Activated CD4-positive, CD25-positive, alpha-beta regulatory T cell treated with anti-CD3 and anti-CD28 coated beads, Interleukin-2, amount 50 U/mL, for 24 hours (primary cell): ENCODE measurements around the gene ERV3-1.
"Not testable (repeated sequence)": the region's sequence is repeated elsewhere in the genome, so short reads cannot be mapped to it uniquely, and the experiment has no call there.

Experiments
- ATAC-seq, 2 donors: fragments of 150-1000 bp; cut with Tn5 transposase; one replicate each; pipeline ENCODE4 v1.10.0; 2021; ENCODE audit warnings: mild to moderate bottlenecking in 1 of 2, moderate library complexity in 1 of 2

Gene ERV3-1, protein sequence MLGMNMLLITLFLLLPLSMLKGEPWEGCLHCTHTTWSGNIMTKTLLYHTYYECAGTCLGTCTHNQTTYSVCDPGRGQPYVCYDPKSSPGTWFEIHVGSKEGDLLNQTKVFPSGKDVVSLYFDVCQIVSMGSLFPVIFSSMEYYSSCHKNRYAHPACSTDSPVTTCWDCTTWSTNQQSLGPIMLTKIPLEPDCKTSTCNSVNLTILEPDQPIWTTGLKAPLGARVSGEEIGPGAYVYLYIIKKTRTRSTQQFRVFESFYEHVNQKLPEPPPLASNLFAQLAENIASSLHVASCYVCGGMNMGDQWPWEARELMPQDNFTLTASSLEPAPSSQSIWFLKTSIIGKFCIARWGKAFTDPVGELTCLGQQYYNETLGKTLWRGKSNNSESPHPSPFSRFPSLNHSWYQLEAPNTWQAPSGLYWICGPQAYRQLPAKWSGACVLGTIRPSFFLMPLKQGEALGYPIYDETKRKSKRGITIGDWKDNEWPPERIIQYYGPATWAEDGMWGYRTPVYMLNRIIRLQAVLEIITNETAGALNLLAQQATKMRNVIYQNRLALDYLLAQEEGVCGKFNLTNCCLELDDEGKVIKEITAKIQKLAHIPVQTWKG

DNA sequence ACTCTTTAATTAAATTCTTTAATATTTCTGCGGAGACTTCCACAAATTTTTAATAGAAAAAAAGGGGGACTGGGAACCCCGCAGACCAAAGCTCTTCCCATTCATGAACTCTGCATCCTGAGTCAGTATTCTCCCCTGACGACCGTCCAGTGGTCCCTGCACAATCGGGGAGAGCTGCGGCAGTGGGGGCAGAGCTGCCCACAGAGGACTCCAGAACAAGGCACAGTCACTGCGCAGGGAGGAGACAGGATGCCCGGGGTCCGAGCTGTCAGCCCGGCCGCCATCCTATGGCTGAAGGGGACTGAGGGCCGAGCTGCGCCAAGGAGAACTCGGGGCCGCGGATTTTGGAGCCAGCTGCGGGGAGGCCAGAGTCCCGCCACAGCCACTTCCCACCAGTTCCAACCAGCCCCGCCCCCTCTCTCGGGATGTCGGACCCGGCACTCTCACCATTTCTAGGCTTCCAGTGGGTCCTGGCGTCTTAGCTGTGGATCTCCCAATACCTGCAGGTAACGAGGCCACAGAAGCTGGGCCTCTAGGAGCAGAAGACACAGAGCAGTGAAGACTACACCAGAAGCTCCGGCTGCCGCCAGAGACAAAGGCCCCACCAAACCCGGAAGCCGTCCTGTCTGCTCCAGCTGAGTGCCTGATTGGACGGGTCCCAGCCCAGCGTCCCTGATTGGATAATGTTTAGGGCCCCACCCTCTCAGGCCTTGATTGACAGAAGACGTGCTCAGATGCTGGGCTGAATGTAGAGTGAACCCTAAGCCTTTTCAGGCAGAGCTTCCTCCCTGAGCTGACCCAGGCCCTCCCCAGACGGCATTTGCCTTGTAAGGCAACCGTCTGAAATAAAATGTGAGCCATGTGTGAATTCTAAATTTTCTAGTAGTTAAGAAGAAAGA lies at the start of gene ERV3-1:
Gene ERV3-1, minus strand, starts transcription at position 594 of the 899 bp plus-strand sequence. CDS start 13,661 bp downstream, outside the sequence.
- ATAC-seq, result peak; percentile 100

DNA sequence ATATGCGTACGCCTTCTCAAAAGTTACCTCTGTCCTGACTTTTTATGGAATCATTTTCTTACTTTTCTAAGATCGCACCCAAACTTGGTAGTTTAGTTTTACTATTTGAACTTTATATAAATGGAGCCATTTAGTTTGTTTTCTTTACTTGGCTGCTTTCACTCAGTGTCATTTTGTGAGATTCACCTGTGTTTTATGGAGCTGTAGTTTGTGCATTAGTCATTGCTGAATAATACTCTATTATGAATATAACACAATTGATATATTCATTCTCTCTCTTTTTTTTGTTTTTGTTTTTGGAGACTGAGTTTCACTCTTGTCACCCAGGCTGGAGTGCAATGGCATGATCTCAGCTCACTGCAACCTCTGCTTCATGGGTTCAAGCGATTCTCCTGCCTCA lies 49.3 kb upstream of the ERV3-1 start:
- ATAC-seq, result not testable (repeated sequence)

- ATAC-seq, result not testable (repeated sequence)
Observed at GRCh38 chr7:65054466-65054994, 48.0 kb upstream of the ERV3-1 start.

DNA sequence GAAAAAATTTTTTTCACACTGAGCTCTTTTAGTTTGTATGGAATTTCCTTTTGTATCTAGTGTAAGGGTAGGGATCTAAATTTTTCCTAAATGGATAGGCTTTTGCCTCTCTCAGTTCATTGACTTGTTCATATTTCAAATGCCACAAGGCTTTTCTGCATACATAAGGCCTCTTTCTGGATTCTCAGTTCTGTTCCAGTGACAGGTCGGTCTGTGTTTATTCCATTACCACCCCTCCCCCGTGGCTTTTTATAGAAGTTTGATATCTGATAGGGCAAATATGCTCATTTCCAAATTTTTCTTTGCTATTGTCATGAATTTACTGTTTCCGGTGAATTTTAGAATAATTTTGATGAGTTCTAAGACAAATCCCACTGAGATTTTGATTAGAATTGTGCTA lies 45.2 kb upstream of the ERV3-1 start:
- not testable (repeated sequence) for ATAC-seq

DNA sequence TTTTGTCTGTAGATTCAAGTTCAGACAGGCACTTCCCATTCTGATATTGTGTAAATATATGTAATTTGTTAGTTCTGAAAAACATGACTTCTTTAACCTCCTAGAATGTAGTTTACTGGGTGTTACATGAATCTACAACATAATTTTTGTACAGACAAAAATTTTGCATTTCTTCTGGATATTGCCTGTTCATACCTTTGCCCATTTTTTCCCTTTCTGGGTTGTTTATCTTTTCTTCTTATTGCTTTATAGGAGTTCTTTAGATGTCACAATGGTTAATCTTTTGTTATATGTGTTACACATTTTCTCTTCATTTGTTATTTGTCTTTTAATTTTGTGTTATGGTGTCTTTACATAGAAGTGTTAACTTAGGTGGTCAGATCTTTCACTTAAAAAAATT lies 44.7 kb upstream of the ERV3-1 start:
- not testable (repeated sequence) for ATAC-seq

DNA sequence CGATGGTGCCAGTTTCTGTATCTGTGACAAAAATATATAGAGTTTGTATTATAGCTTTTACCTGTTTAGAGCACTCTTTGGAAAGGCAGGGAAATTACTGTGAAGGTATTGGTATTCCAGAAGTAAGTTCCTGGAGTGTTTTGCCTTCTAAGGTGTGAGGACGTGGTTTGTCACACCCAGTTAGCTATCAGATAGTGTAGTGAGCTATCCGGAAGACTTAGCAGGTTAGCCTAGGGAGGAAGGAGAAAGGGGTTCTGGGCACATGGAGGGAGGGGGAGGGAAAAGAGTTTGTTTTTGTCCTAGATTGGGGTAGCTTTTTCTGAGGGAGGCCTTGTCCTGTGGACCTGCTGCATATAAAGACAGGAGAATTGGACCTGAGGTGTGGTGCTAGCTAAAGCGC lies 39.8 kb upstream of the ERV3-1 start:
- not testable (repeated sequence) for ATAC-seq

DNA sequence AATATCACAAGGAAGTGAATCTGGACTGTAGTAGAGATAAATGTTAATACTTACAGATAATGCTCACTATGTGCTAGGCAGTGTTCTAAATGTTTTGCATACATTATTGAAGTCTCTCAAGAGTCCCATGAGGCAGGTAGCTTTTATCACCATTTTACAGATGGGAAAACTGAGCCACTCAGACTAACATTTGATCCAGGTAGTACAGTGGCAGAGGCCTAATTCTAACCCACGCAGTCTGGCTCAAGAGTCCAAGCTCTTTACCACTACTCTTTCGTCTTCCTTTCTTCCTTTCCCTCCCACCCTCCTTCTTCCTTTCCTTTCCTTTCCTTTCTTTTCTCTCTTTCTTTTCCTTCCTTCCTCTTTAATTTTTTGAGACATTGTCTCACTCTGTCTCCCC lies 39.1 kb upstream of the ERV3-1 start:
- not testable (repeated sequence) for ATAC-seq

DNA sequence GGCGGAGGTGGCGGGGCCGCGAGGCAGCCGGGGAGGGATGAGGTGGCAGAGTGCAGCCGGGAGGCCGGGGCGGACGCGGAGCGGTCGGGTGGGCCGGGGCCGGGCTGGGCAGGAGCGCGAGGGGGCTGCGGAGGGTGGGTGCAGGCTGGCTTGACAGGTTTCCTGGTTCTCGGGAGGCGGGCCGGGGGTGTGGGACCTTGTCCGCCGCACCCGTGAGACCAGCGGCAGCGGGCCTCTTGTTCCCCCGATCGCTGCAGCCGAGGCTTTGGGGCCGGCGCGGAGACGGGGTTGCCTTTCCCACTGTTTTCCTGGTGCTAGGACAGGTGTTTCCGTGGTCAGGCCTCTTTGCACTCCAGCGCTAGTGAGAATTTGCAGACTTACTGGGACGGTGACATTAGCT lies 32.3 kb upstream of the ERV3-1 start:
- ATAC-seq, result peak in 1 of 2 donors; percentile 4

GRCh38 chr7:65037740-65038688 lies 31.5 kb upstream of the ERV3-1 start:
- ATAC-seq, result peak; percentile 90 to 93

- ATAC-seq, result not testable (repeated sequence)
Observed at GRCh38 chr7:65036526-65036925, 30.0 kb upstream of the ERV3-1 start.

- not testable (repeated sequence) for ATAC-seq
Observed at GRCh38 chr7:65035469-65035868, 29.0 kb upstream of the ERV3-1 start.

DNA sequence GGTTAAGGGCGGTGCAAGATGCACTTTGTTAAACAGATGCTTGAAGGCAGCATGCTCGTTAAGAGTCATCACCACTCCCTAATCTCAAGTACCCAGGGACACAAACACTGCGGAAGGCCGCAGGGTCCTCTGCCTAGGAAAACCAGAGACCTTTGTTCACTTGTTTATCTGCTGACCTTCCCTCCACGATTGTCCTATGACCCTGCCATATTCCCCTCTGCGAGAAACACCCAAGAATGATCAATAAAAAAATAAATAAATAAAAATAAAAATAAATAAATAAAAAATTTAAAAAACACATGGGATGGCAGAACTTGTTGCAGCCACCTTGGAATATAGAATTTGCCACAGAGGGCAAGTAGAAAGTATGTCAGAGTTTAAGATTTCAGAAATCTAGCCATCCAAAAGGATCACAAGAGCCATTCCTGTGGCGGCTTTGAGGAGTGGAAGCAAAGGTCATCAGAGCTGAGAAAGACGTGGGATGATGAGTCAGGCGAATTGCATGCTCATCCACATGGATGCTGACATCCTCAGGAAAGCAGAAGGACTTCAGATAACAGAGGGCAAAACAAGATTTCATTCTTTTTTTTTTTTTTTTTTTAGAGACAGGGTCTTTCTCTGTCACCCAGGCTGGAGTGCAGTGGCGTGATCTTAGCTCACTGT lies 27.8 kb upstream of the ERV3-1 start:
- ATAC-seq, result not testable (repeated sequence)

- ATAC-seq, result not testable (repeated sequence)
Observed at GRCh38 chr7:65033391-65033790, 26.9 kb upstream of the ERV3-1 start.

DNA sequence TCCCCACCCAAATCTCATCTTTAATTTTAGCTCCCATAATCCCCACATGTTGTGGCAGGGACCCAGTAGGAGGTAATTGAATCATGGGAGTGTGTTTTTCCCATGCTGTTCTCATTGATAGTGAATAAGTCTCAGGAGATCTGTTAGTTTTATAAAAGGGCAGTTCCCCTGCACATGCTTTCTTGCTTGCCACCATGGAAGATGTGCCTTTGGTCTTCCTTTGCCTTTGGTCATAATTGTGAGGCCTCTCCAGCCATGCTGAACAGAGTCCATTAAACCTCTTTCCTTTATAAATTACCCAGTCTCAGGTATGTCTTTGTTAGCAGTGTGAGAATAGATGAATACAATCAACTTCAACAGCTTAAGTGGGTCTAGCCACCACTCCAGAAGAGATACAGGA lies 18.5 kb upstream of the ERV3-1 start:
- not testable (repeated sequence) for ATAC-seq

DNA sequence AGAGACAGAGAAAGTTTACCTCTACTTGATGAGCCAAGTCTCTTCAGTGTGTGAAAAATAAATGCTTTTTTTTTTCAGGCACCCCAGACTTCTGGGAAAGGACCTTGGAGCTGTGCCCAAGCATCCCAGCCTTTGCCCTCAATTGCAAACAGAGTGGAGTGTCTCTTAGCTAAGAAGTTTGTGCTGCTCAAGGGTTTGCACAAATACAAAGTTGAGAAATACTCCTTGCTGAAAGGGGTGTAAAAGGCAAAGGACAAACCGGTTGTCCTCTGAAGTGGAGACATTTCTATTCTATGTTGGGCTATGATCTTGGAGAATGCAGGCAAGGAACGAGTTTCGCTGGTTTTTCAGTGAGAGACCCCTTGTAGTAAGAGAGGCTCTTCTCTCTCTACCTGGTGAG lies 14.5 kb upstream of the ERV3-1 start:
- not testable (repeated sequence) for ATAC-seq

GRCh38 chr7:65009881-65010280 lies 3.4 kb upstream of the ERV3-1 start:
- ATAC-seq, result not testable (repeated sequence)

- ATAC-seq, result not testable (repeated sequence)
Observed at GRCh38 chr7:65009394-65009793, 2.9 kb upstream of the ERV3-1 start.

DNA sequence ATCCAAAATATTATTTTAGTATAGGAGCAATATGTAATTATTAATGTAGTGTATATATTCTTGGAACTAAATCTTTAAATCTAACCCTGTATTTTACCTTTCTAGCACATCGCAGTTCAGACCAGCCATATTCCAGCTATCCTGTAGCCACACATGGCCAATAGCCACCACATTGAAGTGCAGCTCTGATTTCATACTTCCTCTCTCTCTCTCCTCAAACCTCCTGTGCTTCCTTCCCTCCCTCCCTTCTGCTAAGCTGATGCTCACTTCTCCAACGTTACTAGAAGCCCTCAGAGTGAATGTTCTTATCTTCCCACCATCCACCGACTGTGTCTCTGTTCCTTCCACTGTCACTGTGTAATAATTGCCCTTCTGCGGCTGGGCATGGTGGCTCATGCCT lies 549 bp upstream of the ERV3-1 start:
- ATAC-seq, result not testable (repeated sequence)

GRCh38 chr7:65004575-65004974 lies 1.9 kb downstream of the ERV3-1 start:
- ATAC-seq, result no peak

- ATAC-seq, result no peak
Observed at GRCh38 chr7:65002972-65003585, 3.4 kb downstream of the ERV3-1 start.
